HEK293 (cell line): ENCODE data around the gene RIOX2.
A peak's percentile ranks its signal among the peaks of the same experiment; 100 is the strongest.

ENCODE experiments used
- CTCF ChIA-PET: fragments of 350-600 bp; formaldehyde crosslinking; extraction: SDS; loops from one replicate; lab custom pipeline; 2021; ENCODE audit warnings: antibody characterized with exemption; lab: Yijun Ruan, JAX
- POLR2A ChIA-PET: fragments of 300-600 bp; formaldehyde crosslinking; extraction: SDS; loops from one replicate; lab custom pipeline; 2020; ENCODE audit warnings: antibody characterized with exemption, inconsistent platforms; lab: Yijun Ruan, JAX
- H3K27ac ChIP-seq: fragments of 200-500 bp; sonication (Bioruptor generic); 2 replicates; pipeline ENCODE4 v1.5.1; 2014; ENCODE audit warnings: low read depth, low read length, control low read depth, inconsistent platforms; ENCODE audit errors: extremely low read depth
- H3K36me3 ChIP-seq, 2 experiments: fragments of 200-500 bp in 1 of 2; sonication (Bioruptor generic) in 1 of 2; 1 replicate in 1 of 2; 2 replicates in 1 of 2; pipeline ENCODE4 v1.5.1; 2014 to 2017; ENCODE audit warnings: inconsistent platforms in 2 of 2, low read length in 2 of 2; ENCODE audit not compliant: control insufficient read depth in 2 of 2, insufficient read depth in 1 of 2
- H3K4me1 ChIP-seq: fragments of 200-500 bp; sonication (Bioruptor generic); 2 replicates; pipeline ENCODE4 v1.5.1; 2014; ENCODE audit warnings: mild to moderate bottlenecking, low read length, inconsistent platforms; ENCODE audit not compliant: control insufficient read depth, insufficient read depth
- H3K4me3 ChIP-seq: 2 replicates; pipeline ENCODE4 v1.5.1; 2011; ENCODE audit warnings: low read depth, mild to moderate bottlenecking, control low read depth, low read length, moderate library complexity
- H3K9me3 ChIP-seq: fragments of 200-500 bp; sonication (Bioruptor generic); 2 replicates; pipeline ENCODE4 v1.5.1; 2014; ENCODE audit warnings: low read depth, low read length, inconsistent platforms; ENCODE audit not compliant: control insufficient read depth, insufficient read depth
- BCL11B ChIP-seq: fragments of 450-650 bp; formaldehyde crosslinking; IDR thresholded peaks from 2 replicates; pipeline ENCODE4 v1.5.1; 2016; ENCODE audit warnings: low read depth, missing biosample characterization, missing genetic modification characterization
- GLI2 ChIP-seq: fragments of 450-650 bp; formaldehyde crosslinking; IDR thresholded peaks from 2 replicates; pipeline ENCODE4; 2017; ENCODE audit warnings: missing biosample characterization, missing genetic modification characterization, low read depth, borderline replicate concordance
- GLIS2 ChIP-seq: fragments of 450-650 bp; formaldehyde crosslinking; IDR thresholded peaks from 2 replicates; pipeline ENCODE4 v1.5.1; 2016; ENCODE audit warnings: missing biosample characterization, missing genetic modification characterization
- OVOL3 ChIP-seq: fragments of 450-650 bp; formaldehyde crosslinking; IDR thresholded peaks from 2 replicates; pipeline ENCODE4 v1.5.1; 2016; ENCODE audit warnings: missing biosample characterization, missing genetic modification characterization
- SP7 ChIP-seq: fragments of 450-650 bp; formaldehyde crosslinking; IDR thresholded peaks from 2 replicates; pipeline ENCODE4 v1.5.1; 2016; ENCODE audit warnings: missing biosample characterization, missing genetic modification characterization
- ZNF112 ChIP-seq: fragments of 450-650 bp; formaldehyde crosslinking; IDR thresholded peaks from 2 replicates; pipeline ENCODE4 v1.5.0; 2017; ENCODE audit warnings: missing biosample characterization, missing genetic modification characterization
- ZNF202 ChIP-seq: fragments of 450-650 bp; formaldehyde crosslinking; IDR thresholded peaks from 2 replicates; pipeline ENCODE4 v1.5.1; 2016; ENCODE audit warnings: missing biosample characterization, missing genetic modification characterization, borderline replicate concordance
- ZNF26 ChIP-seq: fragments of 450-650 bp; formaldehyde crosslinking; IDR thresholded peaks from 2 replicates; pipeline ENCODE4 v1.5.1; 2016; ENCODE audit warnings: missing biosample characterization, missing genetic modification characterization
- ZNF302 ChIP-seq: fragments of 450-650 bp; formaldehyde crosslinking; IDR thresholded peaks from 2 replicates; pipeline ENCODE4 v1.5.1; 2016; ENCODE audit warnings: missing biosample characterization, missing genetic modification characterization, low read depth
- ZNF362 ChIP-seq: fragments of 450-650 bp; formaldehyde crosslinking; IDR thresholded peaks from 2 replicates; pipeline ENCODE4 v1.5.1; 2016; ENCODE audit warnings: missing biosample characterization, missing genetic modification characterization
- ZNF473 ChIP-seq: fragments of 450-650 bp; formaldehyde crosslinking; IDR thresholded peaks from 2 replicates; pipeline ENCODE4 v1.5.1; 2017; ENCODE audit warnings: missing biosample characterization, missing genetic modification characterization
- ZNF518A ChIP-seq: fragments of 450-650 bp; formaldehyde crosslinking; conservative IDR thresholded peaks from 2 replicates; pipeline ENCODE4 v1.5.1; 2016; ENCODE audit warnings: low read depth, missing biosample characterization, missing genetic modification characterization
- ZNF548 ChIP-seq: fragments of 450-650 bp; formaldehyde crosslinking; IDR thresholded peaks from 2 replicates; pipeline ENCODE4 v1.5.1; 2016; ENCODE audit warnings: missing biosample characterization, missing genetic modification characterization
- ZNF558 ChIP-seq: fragments of 450-650 bp; formaldehyde crosslinking; IDR thresholded peaks from 2 replicates; pipeline ENCODE4 v1.5.1; 2016; ENCODE audit warnings: missing biosample characterization, missing genetic modification characterization
- ZNF654 ChIP-seq: fragments of 450-650 bp; formaldehyde crosslinking; IDR thresholded peaks from 2 replicates; pipeline ENCODE4 v1.5.1; 2016; ENCODE audit warnings: low read depth, missing biosample characterization, missing genetic modification characterization
- ZNF701 ChIP-seq: fragments of 450-650 bp; formaldehyde crosslinking; IDR thresholded peaks from 2 replicates; pipeline ENCODE4 v1.5.1; 2016; ENCODE audit warnings: missing biosample characterization, missing genetic modification characterization
- ZNF776 ChIP-seq: fragments of 450-650 bp; formaldehyde crosslinking; IDR thresholded peaks from 2 replicates; pipeline ENCODE4 v1.5.0; 2017; ENCODE audit warnings: missing biosample characterization, missing genetic modification characterization, borderline replicate concordance
- ZSCAN4 ChIP-seq: fragments of 450-650 bp; formaldehyde crosslinking; IDR thresholded peaks from 2 replicates; pipeline ENCODE4 v1.5.1; 2017; ENCODE audit warnings: missing biosample characterization, missing genetic modification characterization

The RIOX2 gene

GRCh38 chr3:97940034-97940433 is 32.2 kb downstream of the RIOX2 start:
- ChIA-PET POLR2A (no interaction called here), CTCF (interaction anchor here (0.9 to 1.5 kb wide), 3 partner anchors 15 to 148 kb away, joined by 3 to 6 read pairs (median 3); no protein-coding TSS in a partner anchor)
- no peaks in the 10 kb centered on the region for H3K9me3 ChIP-seq
- no peak overlapping the region for H3K27ac ChIP-seq
- H3K4me1 ChIP-seq = peaks cover 3% of the 10 kb centered on the region; the same call in 1 of the 2 replicates
- TF ChIP-seq ZNF776 (no peak), ZNF654 (tag by site-specific recombination) (peak; percentile 8; the same call in 1 of the 2 replicates)
- peaks cover 2 to 52% of the 10 kb centered on the region in 2 experiments; a peak in 2 of 3 replicates for H3K36me3 ChIP-seq
- H3K4me3 ChIP-seq = no peak overlapping the region

GRCh38 chr3:97939401-97939800 is 32.8 kb downstream of the RIOX2 start:
- H3K36me3 ChIP-seq = peaks cover 0 to 48% of the 10 kb centered on the region in 2 experiments; a peak in 1 of 3 replicates
- H3K4me1 ChIP-seq = peaks cover 3% of the 10 kb centered on the region; the same call in 1 of the 2 replicates
- no peak overlapping the region for H3K27ac ChIP-seq
- CTCF ChIA-PET = interaction anchor here (0.9 to 1.5 kb wide), 4 partner anchors 14 to 147 kb away, joined by 3 to 6 read pairs (median 3); no protein-coding TSS in a partner anchor
- H3K9me3 ChIP-seq = no peaks in the 10 kb centered on the region
- TF ChIP-seq ZNF518A (tag by site-specific recombination) = no peak
- TF ChIP-seq ZNF202 (tag by site-specific recombination) = no peak
- TF ChIP-seq ZNF362 (tag by site-specific recombination) = no peak
- no peak for TF ChIP-seq ZNF548 (tag by site-specific recombination)
- no peak for TF ChIP-seq ZNF701
- TF ChIP-seq GLI2 (tag by site-specific recombination) = no peak
- no peak for TF ChIP-seq ZNF558 (tag by site-specific recombination)
- TF ChIP-seq ZNF302 (tag by site-specific recombination) = no peak
- no peak for TF ChIP-seq ZNF473
- TF ChIP-seq OVOL3 (tag by site-specific recombination) = no peak
- TF ChIP-seq ZSCAN4 = no peak
- no peak for TF ChIP-seq BCL11B
- TF ChIP-seq GLIS2 (tag by site-specific recombination) = no peak
- TF ChIP-seq ZNF26 (tag by site-specific recombination) = no peak
- no peak for TF ChIP-seq ZNF112 (tag by site-specific recombination)
- no peak for TF ChIP-seq SP7 (tag by site-specific recombination)
- POLR2A ChIA-PET = no interaction called here
- H3K4me3 ChIP-seq = no peak overlapping the region
